GM12891 (cell line): ENCODE measurements around the gene ORC4.

ENCODE experiments used
- PAX5 ChIP-seq: IDR thresholded peaks from 2 replicates; pipeline ENCODE4 v1.6.1; 2011; ENCODE audit warnings: low read length, moderate library complexity, mild to moderate bottlenecking; ENCODE audit not compliant: insufficient read depth, severe bottlenecking
- POLR2A ChIP-seq: IDR thresholded peaks from 2 replicates; pipeline ENCODE4 v1.6.1; 2011; ENCODE audit warnings: low read depth, low read length, control low read depth
- POLR2AphosphoS5 ChIP-seq: IDR thresholded peaks from 2 replicates; pipeline ENCODE4 v1.6.1; 2011; ENCODE audit warnings: low read depth, low read length, control low read depth
- SPI1 ChIP-seq: IDR thresholded peaks from 2 replicates; pipeline ENCODE4 v1.6.1; 2011; ENCODE audit warnings: low read depth, low read length, control low read depth
- TAF1 ChIP-seq: IDR thresholded peaks from 2 replicates; pipeline ENCODE4 v1.6.1; 2011; ENCODE audit warnings: low read depth, low read length, control low read depth

GRCh38 chr2:147923846-147924245, 96.7 kb downstream of the ORC4 start:
- no peak for TF ChIP-seq POLR2A
- no peak for TF ChIP-seq TAF1
- TF ChIP-seq POLR2AphosphoS5: no peak
- TF ChIP-seq PAX5: no peak
- no peak for TF ChIP-seq SPI1
